ENCODE data around the gene HS2ST1. TPM values are rescaled to one million over a fixed set of nuclear protein-coding genes. Genes with fewer than 3 reads are reported as not detected.

The HS2ST1 gene
- total RNA-seq, 2 donors from 2014 or later = 6.5 to 10.4 TPM

DNA sequence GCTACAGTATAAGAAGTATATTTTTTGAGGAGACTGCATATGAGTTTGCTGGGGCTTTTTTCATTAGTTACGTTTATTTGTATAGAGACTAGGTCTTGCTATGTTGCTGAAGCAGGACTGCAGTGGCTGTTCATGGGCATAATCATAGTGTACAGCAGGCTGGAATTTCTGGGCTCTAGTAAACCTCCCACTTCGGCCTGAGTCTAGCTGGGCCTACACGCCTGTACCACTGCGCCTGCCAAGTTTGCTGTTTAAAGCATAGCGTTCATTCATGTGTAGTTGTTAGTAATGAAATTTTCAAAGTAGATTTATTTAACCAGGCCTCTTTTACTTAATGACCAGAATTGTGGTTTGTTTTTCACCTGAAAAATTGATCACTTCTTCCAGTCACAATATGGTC lies 33.8 kb downstream of the HS2ST1 start:
- Histone ChIP-seq H3K27me3 (replicated peaks; ENCODE audit: insufficient read depth) (no peaks in the 10 kb centered on the region), H3K4me1 (ENCODE audit: control insufficient read depth in 1 of 2, low read depth in 2 of 2) (no peaks in the 10 kb centered on the region), H3K36me3 (no peaks in the 10 kb centered on the region), H3K9me3 (no peaks in the 10 kb centered on the region), H3K4me3 (no peak overlapping the region), H3K27ac (no peak overlapping the region)
- no peak for ATAC-seq (ENCODE audit: insufficient number of reproducible peaks, low FRiP score, low read depth)
- TF ChIP-seq, protein P1, sequence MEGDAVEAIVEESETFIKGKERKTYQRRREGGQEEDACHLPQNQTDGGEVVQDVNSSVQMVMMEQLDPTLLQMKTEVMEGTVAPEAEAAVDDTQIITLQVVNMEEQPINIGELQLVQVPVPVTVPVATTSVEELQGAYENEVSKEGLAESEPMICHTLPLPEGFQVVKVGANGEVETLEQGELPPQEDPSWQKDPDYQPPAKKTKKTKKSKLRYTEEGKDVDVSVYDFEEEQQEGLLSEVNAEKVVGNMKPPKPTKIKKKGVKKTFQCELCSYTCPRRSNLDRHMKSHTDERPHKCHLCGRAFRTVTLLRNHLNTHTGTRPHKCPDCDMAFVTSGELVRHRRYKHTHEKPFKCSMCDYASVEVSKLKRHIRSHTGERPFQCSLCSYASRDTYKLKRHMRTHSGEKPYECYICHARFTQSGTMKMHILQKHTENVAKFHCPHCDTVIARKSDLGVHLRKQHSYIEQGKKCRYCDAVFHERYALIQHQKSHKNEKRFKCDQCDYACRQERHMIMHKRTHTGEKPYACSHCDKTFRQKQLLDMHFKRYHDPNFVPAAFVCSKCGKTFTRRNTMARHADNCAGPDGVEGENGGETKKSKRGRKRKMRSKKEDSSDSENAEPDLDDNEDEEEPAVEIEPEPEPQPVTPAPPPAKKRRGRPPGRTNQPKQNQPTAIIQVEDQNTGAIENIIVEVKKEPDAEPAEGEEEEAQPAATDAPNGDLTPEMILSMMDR (IDR thresholded peaks at IDR 0.05) = no peak
- DNase-seq (ENCODE audit: low spot score) = no peak

DNA sequence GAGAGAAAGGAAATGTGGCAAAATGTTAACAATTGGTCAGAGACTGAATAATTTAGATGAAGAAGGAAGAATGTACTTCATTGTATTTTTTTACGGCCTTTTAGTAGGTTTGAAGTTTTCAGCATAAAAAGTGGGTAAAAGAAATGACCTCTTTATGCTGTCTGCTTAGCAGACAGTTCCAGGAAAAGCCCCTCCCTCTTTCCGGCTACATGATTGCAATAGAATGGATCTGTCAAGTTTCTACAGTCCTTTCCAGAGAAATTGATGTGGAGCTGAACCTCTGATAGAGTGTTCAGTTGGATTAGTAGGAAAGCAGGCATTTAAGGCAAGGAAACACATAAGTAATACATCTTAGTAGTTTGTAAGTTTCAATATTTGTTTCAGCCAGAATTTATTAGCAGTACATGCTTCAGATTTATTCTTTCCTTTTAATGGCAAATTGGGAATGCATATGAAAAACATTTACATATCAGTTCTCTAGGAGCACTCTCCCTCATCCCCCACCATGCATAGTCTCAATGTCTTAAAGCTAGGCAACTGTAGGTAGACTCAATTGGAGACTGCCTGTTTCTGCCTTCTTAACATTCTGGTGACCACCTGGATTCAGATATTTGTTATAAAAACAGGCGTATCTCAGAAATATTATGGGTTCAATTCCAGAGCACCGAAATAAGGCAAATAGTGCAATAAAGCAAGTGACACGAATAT lies 36.4 kb downstream of the HS2ST1 start:
- Histone ChIP-seq H3K36me3 (no peaks in the 10 kb centered on the region), H3K4me3 (no peak overlapping the region), H3K27ac (no peak overlapping the region), H3K9me3 (no peaks in the 10 kb centered on the region), H3K27me3 (replicated peaks; ENCODE audit: insufficient read depth) (no peaks in the 10 kb centered on the region), H3K4me1 (ENCODE audit: control insufficient read depth in 1 of 2, low read depth in 2 of 2) (no peaks in the 10 kb centered on the region)
- DNase-seq (ENCODE audit: low spot score) (no peak), ATAC-seq (ENCODE audit: insufficient number of reproducible peaks, low FRiP score, low read depth) (no peak)
- TF ChIP-seq, protein P1 (IDR thresholded peaks at IDR 0.05) = no peak

- Histone ChIP-seq H3K4me3 (no peak overlapping the region), H3K27me3 (replicated peaks; ENCODE audit: insufficient read depth) (no peaks in the 10 kb centered on the region), H3K36me3 (no peaks in the 10 kb centered on the region), H3K27ac (no peak overlapping the region), H3K9me3 (no peaks in the 10 kb centered on the region), H3K4me1 (ENCODE audit: control insufficient read depth in 1 of 2, low read depth in 2 of 2) (no peaks in the 10 kb centered on the region)
- TF ChIP-seq, protein P1 (IDR thresholded peaks at IDR 0.05) = no peak
- DNase-seq (ENCODE audit: low spot score) (no peak), ATAC-seq (ENCODE audit: insufficient number of reproducible peaks, low FRiP score, low read depth) (no peak)
Measured at GRCh38 chr1:86951430-86951829, 37.0 kb downstream of the HS2ST1 start.

DNA sequence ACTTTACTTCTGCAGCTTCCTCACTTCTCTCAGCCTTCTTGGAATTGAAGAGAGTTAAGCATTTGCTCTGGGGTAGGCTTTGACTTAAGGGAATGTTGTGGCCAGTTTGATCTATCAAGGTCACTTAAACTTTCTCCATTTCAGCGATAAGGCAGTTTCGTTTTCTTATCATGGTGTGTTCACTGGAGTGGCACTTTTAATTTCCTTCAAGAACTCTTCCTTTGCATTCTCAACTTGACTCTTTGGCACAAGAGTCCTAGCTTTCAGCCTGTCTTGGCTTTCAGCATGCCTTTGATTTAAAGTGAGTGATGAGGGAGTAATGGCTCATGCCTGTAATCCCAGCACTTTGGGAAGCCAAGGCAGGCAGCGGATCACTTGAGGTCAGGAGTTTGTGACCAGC lies 38.7 kb downstream of the HS2ST1 start:
- no peaks in the 10 kb centered on the region for H3K4me1 ChIP-seq (ENCODE audit: control insufficient read depth in 1 of 2, low read depth in 2 of 2)
- ATAC-seq (ENCODE audit: insufficient number of reproducible peaks, low FRiP score, low read depth) (no peak), DNase-seq (ENCODE audit: low spot score) (no peak)
- no peaks in the 10 kb centered on the region for H3K27me3 ChIP-seq (replicated peaks; ENCODE audit: insufficient read depth)
- H3K36me3 ChIP-seq = no peaks in the 10 kb centered on the region
- H3K9me3 ChIP-seq = no peaks in the 10 kb centered on the region
- TF ChIP-seq, protein P1 (IDR thresholded peaks at IDR 0.05) = no peak
- no peak overlapping the region for H3K27ac ChIP-seq
- no peak overlapping the region for H3K4me3 ChIP-seq

GRCh38 chr1:86955678-86956077 lies 41.2 kb downstream of the HS2ST1 start:
- no peaks in the 10 kb centered on the region for H3K9me3 ChIP-seq
- TF ChIP-seq, protein P1 (IDR thresholded peaks at IDR 0.05) = no peak
- DNase-seq (ENCODE audit: low spot score) (no peak), ATAC-seq (ENCODE audit: insufficient number of reproducible peaks, low FRiP score, low read depth) (no peak)
- no peak overlapping the region for H3K4me3 ChIP-seq
- no peak overlapping the region for H3K27ac ChIP-seq
- no peaks in the 10 kb centered on the region for H3K36me3 ChIP-seq
- no peaks in the 10 kb centered on the region for H3K4me1 ChIP-seq (ENCODE audit: control insufficient read depth in 1 of 2, low read depth in 2 of 2)
- no peaks in the 10 kb centered on the region for H3K27me3 ChIP-seq (replicated peaks; ENCODE audit: insufficient read depth)

Measured in thoracic aorta (tissue), 2 donors.